Right ventricle myocardium superior (tissue), 1 donor: ENCODE results near the gene NPAS3. TPM values are rescaled to one million over a fixed set of nuclear protein-coding genes. Genes with fewer than 3 reads are reported as not detected.
A peak's percentile ranks its signal among the peaks of the same experiment; 100 is the strongest.

Experiments
- ATAC-seq: fragments of 200-7000 bp; cut with Tn5 transposase; one replicate; pipeline ENCODE4 v1.9.1; 2020; ENCODE audit warnings: mild to moderate bottlenecking; ENCODE audit not compliant: poor library complexity
- DNase-seq: peaks from one replicate; pipeline ENCODE4 v3.0.0-alpha.2; 2020
- intact Hi-C: fragments of 100-400 bp; cut with DNase I; formaldehyde crosslinking; loops from one replicate; pipeline ENCODE4 v1.11.2; 2022
- total RNA-seq: library from RNA; stranded (reverse); fragmentation: NEBNext Ultra II Directional; extraction: Animal tissue kit (Norgen Biotek cat#: 25700); gene quantifications from one replicate; pipeline ENCODE4 v1.2.1, GENCODE V29; 2021
- donor health status: DM: no; HTN: yes; CAD: no; lungs with severe emphysema.

The NPAS3 gene
- total RNA-seq, 1 donor from 2014 or later: 1.7 TPM

- ATAC-seq (peak; percentile 77), DNase-seq (no peak)
These were observed 48.3 kb downstream of the NPAS3 start for GRCh38 chr14:32986791-32987540.

DNA sequence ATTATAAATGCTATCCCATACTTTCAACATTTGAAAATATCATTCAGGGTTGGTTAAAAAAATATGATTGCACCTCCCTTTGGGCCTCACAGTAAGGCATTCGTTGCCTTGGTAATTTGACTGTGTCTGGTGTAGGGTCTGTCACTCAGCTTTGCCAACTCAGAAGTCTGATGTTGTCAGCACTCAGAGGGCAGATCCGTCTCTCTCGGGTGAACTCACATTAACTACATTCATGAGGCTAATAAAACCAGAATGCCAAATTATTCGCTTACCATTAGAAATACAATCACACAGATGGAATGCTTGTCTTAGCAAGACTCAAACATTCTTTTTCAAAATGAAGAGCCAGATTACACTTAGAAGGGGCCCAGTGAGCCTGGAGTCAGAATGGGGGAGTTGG is 53.0 kb downstream of the NPAS3 start:
- ATAC-seq (no peak), DNase-seq (no peak)
- intact Hi-C loops: no loop called here

More at GRCh38 chr14:32986791-32987540, 48.3 kb downstream of the NPAS3 start:
- intact Hi-C loops: no loop called here

GRCh38 chr14:32993921-32994320 is 55.2 kb downstream of the NPAS3 start:
- intact Hi-C loops: no loop called here
- ATAC-seq (no peak), DNase-seq (no peak)

DNA sequence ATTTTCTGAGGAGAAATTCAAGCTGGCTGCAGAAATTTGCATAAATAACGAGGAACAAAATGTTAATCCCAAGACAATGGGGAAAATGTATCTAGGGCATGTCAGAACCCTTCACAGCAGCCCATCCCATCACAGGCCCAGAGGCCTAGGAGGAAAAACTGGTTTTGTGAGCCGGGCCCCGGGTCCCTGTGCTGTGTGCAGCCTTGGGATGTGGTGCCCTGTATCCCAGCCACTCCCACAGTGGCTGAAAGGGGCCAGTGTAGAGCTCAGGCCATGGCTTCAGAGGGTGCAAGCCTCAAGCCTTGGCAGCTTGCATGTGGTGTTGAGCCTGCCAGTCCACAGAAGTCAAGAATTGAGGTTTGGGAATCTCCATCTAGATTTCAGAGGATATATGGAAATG is 57.7 kb downstream of the NPAS3 start:
- no peak for DNase-seq
- no peak for ATAC-seq
- intact Hi-C loops: no loop called here

- intact Hi-C loops: no loop called here
- no peak for ATAC-seq
- DNase-seq: no peak
These were observed 59.8 kb downstream of the NPAS3 start for GRCh38 chr14:32998433-32998832.

- ATAC-seq (no peak), DNase-seq (no peak)
These were observed 71.0 kb downstream of the NPAS3 start for GRCh38 chr14:33009673-33010072.

DNA sequence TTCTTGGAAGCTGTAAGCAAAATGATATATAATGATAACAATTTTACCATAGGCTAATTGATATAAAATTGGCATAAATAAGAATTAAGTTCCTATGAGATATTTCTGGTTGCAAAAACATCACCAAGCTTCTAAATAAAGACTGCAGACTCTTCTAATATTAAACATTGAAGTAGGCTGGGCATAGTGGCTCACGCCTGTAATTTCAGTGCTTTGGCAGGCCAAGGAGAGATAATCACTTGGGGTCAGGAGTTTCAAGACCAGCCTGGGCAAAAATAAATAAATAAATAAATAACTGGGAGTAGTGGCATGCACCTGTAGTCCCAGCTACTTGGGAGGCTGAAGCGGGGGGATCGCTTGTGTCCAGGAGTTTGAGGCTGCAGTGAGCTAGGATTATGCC is 71.8 kb downstream of the NPAS3 start:
- intact Hi-C loops: no loop called here
- DNase-seq (no peak), ATAC-seq (peak; percentile 80)

More at GRCh38 chr14:33009673-33010072, 71.0 kb downstream of the NPAS3 start:
- intact Hi-C loops: no loop called here

GRCh38 chr14:33014710-33015109 is 76.0 kb downstream of the NPAS3 start:
- intact Hi-C loops: no loop called here
- ATAC-seq (no peak), DNase-seq (no peak)

DNA sequence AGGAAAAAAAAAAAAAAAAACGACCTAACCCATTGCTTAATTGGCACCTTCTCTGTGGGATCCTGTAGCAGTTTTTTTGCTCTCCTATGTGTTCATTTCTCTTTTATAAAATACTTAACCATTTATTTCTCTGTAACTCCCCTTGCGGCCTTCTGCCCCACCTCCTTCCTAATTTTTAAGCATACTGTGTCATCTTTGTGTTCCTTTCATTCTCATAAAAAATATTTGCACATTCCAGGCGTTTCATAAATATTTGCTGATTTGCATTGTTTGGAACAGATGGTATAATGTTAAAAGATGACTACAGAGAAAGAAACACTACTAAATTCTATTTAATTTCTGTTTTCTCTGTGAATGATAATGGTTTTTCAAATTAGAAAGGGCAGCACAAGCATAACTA is 77.9 kb downstream of the NPAS3 start:
- intact Hi-C loops: no loop called here
- DNase-seq: no peak
- ATAC-seq: no peak

- intact Hi-C loops: no loop called here
- DNase-seq (no peak), ATAC-seq (no peak)
These were observed 78.3 kb downstream of the NPAS3 start for GRCh38 chr14:33017016-33017415.

- intact Hi-C loops: no loop called here
- ATAC-seq (no peak), DNase-seq (no peak)
These were observed 80.7 kb downstream of the NPAS3 start for GRCh38 chr14:33019346-33019745.

DNA sequence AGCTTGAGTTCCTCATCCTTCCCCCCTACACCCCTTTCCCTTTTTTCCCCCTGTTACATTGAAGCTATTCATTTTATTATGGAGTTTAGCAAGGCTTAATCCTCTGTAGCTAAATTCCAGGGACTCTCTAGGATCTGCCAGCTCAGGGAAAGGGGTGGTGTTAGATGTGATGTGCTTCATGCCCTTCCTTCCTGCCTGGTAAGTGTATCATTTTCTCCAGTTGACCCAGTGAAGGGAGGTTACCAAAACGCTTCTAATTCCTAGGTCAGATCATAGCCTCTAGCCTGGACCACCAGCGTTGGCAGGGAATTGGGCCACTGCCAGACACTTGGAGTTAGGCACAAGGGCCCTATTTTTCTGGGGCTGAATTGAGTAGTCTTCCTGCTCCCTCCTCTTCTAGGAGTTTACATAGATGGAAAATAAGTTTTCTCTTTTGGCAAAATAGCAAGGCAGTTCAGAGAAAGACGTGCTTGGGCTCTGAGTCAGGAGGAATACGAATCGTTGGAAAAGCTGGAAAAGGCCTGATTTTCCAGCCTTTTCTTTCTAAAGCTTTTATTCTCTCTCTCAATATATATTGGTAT is 88.3 kb downstream of the NPAS3 start:
- DNase-seq (no peak), ATAC-seq (peak; percentile 49)
- intact Hi-C loops: no loop called here

GRCh38 chr14:33029511-33029910 is 90.8 kb downstream of the NPAS3 start:
- DNase-seq (no peak), ATAC-seq (no peak)
- intact Hi-C loops: no loop called here

DNA sequence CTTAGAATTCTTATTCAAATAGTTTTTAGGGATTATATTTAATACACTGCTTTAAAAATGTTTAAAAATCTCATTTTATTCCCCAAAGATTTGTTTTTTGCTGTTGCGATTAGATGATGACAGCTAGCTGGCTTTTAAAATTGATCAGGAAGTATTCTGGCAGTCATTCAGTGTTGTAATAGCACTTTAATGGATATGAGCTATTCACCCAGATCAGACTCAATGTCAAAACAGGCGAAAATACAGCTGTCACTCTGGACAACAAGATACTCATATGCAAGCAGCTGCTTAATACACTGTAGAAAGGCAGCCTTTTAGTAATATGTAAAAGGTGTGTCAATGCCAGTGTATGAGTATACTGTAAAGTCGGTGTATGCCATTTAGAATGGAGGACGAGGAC is 91.7 kb downstream of the NPAS3 start:
- intact Hi-C loops: no loop called here
- DNase-seq: no peak
- no peak for ATAC-seq

GRCh38 chr14:33035416-33036194 is 96.9 kb downstream of the NPAS3 start:
- intact Hi-C loops: no loop called here
- no peak for ATAC-seq

GRCh38 chr14:33039311-33039710 is 100.6 kb downstream of the NPAS3 start:
- no peak for ATAC-seq
- intact Hi-C loops: no loop called here
- no peak for DNase-seq

More at GRCh38 chr14:33035416-33036194, 96.9 kb downstream of the NPAS3 start:
- DNase-seq: no peak

- intact Hi-C loops: no loop called here
- no peak for DNase-seq
- no peak for ATAC-seq
These were observed 101.9 kb downstream of the NPAS3 start for GRCh38 chr14:33040372-33041140.

- intact Hi-C loops: no loop called here
- ATAC-seq (no peak), DNase-seq (no peak)
These were observed 103.9 kb downstream of the NPAS3 start for GRCh38 chr14:33042591-33042990.

DNA sequence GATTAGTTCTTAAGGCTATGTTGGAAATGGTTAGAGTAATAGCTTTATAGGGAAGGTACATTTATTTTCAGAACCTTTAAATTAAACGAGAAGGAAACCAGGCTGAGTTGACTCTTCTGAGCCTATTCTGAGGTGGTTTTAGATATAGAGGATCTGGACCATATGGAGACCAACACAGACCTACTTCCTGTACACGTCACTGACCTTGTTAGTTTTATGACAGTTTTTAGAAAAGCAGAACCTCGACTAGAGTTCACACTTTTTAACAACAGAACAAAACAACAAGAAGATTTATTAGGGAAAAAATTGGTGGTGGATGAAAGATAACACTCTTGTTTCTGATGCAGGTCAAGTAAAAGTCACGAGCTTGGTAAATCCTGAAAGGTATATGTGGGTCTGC is 107.1 kb downstream of the NPAS3 start:
- ATAC-seq: no peak

More for the DNA sequence above, 107.1 kb downstream of the NPAS3 start:
- intact Hi-C loops: no loop called here
- DNase-seq: no peak
